ENCODE measurements around the gene HOXA10.

Gene HOXA10

GRCh38 chr7:27191161-27191731, 17.1 kb upstream of the HOXA10 start:
- no peak for DNase-seq (ENCODE audit: low read depth)

DNA sequence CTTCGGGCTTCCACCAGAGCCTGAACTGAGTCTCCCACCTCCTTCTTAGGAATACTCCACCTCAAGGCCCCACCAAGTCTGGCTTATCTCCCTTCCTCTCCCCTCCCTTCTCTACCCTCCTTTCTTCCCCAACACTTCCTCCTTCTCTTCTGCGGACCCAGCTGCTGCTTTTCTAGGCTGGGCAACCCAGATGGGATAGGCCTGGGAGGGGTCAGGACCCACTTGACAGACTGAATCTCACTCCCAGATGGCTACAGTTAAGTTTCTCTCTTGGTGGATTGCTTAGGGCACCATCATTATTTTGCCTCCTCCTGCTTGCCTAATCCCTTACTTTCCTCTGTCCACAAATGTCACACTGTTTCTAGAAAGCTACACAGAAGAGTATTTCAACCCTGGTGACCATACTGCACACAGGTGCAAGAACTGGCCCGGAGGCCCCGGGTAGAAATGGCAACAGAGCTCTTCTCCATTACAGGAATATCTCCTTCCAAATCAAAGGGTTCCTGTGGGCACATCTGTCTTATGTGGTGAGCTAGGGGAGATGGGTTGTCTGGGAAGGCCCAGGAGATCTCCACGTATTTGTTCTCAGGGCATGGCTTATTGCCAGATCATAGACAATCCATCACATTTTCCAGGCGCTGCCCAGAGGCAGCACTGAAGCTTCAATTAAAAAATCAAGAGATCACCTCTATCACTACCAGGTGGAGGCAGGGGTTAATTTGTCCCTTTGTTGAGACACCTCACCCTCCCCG, 16.1 kb upstream of the HOXA10 start:
- no peak for DNase-seq (ENCODE audit: low read depth)

DNA sequence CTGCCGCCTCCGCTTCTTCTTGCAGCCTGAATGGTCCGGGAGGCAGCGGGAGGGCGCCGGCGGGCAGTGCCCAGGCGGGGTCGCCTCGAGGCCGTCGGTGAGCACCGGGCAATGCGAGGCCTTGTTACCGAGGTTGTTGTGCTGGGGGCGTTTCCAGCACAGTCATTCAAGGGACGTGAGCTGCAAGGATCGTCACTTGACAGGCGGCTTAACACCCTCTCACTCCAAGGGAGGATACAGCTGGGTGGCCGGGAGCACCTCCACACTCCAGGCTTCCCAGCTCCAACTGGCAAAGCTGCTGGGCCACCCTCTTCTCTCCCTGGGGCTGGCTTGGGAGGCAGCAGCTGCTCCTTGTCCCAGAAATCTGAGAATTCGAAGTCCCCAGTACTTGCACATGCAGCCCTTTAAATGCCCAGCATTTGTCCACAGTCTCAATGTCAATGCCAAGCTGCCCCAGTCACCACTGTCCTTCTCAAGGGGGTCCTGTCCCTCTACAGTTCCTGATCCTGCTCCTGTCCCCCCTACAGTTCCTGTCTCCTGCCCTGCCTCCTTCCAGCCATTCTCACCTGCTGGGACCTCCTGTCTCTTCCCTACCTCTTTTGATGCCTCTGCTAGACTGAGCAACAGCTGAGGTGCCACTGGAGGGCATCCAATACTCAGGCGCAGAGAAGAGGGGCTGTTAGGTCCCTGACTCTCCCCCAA, 15.3 kb upstream of the HOXA10 start:
- no peak for DNase-seq (ENCODE audit: low read depth)

- DNase-seq (ENCODE audit: low read depth): no peak
Measured at GRCh38 chr7:27188386-27189294, 14.5 kb upstream of the HOXA10 start.

DNA sequence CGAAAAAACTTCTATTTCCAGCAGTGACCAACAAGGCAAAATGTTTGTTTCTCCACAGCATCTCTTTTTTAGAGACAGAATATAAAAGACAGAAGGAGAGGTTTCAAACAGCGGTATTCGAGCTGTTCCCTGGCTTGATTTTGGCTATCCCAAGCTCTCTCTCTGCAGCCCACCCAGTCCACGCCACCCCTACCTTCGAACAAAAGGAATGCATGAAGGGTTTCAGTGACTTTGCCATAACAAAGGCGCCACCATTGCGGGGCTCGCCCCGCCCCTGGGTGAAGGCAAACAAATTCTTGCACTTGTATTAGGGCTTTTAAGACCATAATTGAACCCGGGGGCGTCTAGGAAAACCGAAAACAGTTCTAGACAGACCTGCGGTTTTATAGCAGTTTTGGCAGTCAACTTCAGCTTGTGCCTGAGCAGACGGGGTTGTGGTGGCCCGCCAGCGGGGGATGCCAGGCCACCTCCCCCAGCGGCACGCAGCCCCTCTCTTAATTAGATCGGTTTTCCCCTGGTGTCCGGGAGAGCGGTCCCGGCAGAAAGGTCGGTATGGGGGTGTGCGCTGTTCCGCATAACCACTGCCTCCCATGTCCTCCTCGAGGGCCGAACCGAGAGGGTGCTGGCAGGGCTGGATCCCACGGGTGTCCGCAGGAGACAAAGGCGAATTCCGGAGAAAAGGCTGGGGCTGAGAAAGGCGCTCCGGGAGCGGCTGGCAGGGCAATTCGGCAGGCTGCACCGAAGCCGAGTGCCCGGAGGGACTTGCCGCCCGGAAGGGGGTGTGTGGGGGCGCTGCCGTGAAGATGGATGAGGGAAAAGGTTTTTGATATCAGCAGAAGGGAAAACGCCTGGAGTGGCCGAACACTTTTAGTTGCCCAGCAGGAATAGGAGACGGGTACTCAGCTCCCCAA, 13.6 kb upstream of the HOXA10 start:
- no peak for DNase-seq (ENCODE audit: low read depth)

DNA sequence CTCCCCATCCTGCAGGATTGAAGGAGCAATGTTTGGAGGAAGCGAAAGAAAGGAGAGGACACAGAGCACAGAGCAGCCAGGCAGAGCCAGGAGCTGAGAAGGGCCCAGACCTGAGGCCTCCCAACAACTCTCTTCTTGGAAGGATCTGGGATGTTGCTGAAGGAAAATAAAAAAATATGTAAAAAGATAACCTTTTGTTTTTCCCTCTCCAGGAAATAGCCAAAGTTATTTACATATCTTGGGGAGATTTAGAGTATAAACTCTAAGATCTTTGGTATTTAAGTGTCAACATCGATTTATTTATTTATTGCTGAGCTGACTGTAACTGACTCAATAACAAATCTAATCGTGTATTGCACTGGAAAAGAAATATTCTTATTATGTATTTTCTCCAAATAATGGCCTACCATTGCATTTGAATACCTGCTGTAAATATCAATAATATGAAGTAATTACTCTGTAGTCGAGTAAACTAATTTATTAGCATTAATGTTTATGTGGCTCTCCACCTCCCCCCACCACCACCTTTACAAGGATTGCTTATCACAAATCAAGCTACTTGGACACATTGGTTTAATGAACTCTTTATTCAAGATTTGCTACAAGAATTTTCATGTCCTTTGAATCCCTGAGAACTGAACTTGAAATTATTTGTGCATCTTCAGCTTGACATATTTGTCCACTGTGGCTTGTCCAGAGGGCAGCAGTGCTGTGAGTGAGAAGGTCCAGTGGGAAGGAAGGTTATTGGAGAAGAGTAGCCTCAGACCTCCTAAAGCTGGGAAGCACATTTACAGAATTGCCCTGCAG, 12.8 kb upstream of the HOXA10 start:
- no peak for DNase-seq (ENCODE audit: low read depth)

- no peak for DNase-seq (ENCODE audit: low read depth)
Measured at GRCh38 chr7:27185854-27186667, 11.9 kb upstream of the HOXA10 start.

GRCh38 chr7:27185013-27185853, 11.1 kb upstream of the HOXA10 start, which contains the start of gene HOXA11:
HOXA11 (minus strand) TSS chr7:27185232; CDS start chr7:27185144, 88 bp downstream.
- peak; percentile 92 for DNase-seq (ENCODE audit: low read depth)

- no peak for DNase-seq (ENCODE audit: low read depth)
Measured at GRCh38 chr7:27184337-27185012, 10.4 kb upstream of the HOXA10 start.

- DNase-seq (ENCODE audit: low read depth): no peak
Measured at GRCh38 chr7:27183682-27184336, 9.7 kb upstream of the HOXA10 start.

DNA sequence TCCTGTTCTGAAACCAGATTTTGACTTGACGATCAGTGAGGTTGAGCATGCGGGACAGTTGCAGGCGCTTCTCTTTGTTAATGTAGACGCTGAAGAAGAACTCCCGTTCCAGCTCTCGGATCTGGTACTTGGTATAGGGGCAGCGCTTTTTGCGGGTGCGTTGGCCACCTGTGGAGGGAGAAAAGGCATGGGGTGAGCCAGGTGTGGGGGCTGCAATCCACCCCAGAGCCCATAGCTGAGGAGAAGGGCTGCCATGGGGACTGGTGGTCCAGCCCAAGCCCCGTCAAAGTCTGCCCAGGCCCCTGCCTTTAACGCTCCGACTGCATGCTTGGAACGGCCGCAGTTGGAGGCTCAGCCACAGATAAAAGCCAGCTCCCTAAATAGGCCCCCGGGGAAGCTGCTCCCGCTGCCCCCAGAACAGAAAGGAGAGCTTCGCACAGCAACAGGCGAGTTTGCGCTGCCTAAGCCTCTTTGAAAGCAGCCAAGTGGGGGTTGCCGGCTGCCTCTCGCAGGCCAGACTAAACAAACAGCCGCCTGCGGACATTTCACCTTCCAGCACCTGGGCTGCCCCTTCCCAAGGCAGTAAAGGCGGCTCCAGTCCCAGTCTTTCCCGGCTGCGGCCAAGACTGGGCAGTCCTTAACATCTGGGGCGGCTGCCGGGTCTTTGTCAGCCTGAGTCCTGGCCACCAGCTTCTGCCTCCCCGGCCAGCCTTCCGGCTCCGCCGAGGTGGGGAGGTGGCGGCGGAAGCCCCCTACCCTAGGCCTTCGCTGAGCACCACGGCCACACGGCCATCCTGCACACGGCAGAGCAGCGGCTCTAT, 9.0 kb upstream of the HOXA10 start:
- DNase-seq (ENCODE audit: low read depth): no peak

- no peak for DNase-seq (ENCODE audit: low read depth)
Measured at GRCh38 chr7:27182285-27182841, 8.2 kb upstream of the HOXA10 start.

- no peak for DNase-seq (ENCODE audit: low read depth)
Measured at GRCh38 chr7:27181795-27182275, 7.7 kb upstream of the HOXA10 start.

DNA sequence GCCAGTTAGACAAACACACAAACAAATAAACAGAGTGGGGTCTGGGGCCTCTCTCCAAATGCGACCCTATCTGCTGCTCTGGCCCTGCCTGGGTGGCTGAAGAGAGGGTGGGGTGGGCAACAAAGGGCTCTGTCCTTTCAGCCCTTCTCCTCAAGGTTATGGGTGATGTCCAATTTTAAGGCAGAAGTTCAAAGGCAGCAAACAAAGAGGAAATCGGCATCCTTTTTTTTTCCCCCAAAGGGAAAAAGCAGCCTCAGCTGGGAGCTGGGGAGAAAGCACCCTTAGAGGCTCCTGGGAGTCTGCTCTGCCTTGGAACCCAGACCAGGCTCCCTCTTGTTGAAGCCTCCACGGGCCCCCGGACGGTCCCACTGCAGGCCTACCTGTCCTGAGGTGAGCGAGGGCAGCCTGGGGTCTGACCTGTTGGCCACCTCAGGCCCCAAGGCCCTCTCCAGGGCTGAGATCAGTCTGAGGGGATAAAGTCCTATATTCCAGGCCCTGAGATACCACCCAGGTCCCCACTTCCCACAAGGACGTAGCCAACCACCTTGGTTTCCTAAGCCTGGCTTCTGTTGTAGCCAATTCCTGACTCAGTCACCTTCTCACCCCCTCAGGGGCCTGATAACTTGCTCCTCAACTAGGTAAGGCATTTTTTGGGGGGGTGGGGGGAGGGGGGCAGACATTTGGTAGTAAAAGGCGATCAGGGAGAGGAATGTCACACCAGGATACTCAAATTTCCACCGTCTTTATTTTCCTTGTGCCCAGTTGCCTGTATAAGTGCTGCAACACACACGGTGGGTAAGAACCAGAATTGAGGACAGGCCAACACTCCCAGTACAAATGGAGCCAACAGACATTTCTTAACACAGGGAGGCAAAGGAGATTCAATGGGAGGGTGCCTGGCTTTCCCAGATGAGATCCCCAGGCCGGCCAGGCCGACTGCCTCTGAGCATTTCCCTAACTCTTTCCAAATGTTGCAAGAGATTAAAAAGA, 6.6 kb upstream of the HOXA10 start:
- DNase-seq (ENCODE audit: low read depth): no peak

Measured in GM04503 (cell line).